ENCODE results near the gene CMYA5.

CMYA5 gene

DNA sequence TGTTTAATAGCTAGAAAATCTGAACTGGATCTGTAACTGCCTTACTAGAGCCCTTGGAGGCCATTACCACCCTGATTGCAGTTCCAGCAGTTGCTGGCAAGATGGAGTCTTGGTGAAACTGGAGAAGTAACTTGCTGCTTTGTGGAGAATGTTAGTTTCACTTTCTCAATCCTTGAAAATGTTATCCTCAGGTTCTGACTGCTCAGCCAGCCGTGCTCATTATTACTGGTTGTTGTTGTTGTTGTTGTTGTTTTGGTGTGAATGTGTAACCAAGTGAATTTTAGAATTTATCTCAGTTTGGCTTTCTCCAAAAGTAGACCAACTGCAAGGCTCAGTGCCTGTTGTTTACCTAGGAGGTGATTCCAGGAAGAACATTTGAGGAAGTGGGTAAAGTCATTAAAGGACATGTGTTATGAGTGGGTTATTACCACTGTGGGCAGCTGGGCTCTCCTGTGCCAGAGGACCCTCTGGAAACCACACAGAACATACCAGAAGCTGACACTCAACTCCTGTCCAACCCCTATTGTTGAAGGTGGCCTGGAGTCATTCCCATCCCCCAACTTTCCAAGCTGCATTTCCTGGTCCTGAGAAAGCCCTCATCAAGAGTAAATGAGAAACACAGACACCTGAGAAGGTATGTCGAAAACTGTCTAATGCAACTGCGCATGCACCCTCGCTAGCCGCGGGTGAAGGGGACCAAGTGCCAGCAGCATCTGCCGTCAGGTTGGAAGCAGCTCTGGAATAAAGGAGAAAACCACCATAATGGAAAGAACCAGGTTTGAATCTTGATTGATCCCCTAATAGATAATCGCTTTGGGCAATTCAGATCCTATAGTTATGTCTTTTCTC is 111.6 kb downstream of the CMYA5 start:
- DNase-seq, result no peak

DNA sequence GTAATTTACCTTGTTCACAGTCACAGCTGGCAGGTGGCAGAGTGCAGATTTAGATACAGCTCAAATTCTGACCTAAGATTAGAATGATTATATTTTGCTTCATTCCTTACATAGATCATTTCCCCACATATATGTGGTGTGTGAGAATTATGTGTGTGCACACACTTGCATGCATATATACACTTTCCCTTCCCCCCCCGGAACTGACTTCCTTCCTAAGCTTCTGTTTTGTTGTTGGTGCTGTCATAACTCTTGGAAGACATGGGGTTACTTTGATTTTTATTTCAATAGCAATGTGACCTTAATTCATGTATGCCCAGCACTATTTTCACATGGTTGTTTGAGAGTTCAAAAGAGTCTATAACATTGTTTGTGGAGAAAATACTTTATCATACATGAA is 112.8 kb downstream of the CMYA5 start:
- DNase-seq, result no peak

GRCh38 chr5:79803007-79803406 is 113.4 kb downstream of the CMYA5 start:
- DNase-seq, result no peak

- no peak for DNase-seq
These were observed 117.1 kb downstream of the CMYA5 start for GRCh38 chr5:79806741-79807140.

DNA sequence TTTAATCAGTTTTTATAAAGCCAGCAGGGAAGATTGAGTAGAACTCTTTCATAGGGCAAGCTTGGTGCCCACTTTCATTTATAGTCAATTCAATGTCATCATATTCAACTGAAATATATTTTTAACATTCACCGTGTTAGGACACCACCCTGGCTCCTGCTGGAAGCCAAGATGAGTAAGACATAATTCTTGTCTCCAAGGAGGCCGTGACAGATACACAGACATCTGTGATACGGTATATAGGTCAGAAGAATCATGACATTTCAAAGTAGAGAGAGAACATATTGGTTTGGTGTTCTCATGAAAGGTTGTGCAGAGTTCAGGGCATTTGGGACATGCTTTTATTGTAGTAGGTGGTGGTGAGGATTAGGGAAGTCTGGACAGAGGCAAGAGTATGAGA is 120.1 kb downstream of the CMYA5 start:
- no peak for DNase-seq

DNA sequence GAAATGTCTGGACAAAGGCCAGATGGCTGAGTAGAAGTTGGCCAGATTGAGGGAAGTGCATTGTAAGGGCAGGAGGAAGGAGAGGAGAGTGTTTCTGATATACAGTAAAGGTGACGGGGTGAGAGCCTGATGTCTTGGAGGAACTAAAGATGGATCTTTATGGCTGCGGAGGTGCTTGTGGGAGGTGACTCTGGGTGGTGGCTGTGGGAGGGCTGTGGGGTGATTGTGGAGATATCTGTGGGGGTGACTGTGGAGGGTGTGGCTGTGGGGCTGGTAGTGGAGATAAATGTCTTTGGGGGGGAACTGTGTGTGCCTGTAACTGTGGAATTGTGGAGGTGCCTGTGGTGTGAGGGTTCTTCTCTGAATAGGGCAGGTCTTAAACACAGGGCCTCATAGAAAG is 121.4 kb downstream of the CMYA5 start:
- no peak for DNase-seq

- DNase-seq, result no peak
These were observed 122.3 kb downstream of the CMYA5 start for GRCh38 chr5:79811904-79812303.

DNA sequence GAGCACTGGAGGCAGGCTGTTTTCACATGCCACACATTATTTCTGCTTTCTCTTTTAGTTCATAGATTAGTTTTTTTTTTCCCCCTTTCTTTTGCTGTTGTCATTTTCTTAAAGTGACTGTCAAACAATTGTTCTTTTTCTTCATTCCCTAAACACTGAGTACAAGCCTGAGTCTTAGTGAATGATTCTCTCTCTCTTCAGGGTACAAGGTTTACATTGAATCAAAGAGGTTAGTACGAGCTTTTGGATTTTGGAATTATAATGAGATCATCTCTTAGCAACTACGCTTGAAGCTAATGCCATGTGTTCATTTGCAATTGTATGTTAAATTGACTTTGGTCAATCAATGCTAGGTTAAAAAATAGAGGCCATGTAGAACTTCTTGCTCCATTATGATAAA is 125.1 kb downstream of the CMYA5 start:
- DNase-seq, result no peak

DNA sequence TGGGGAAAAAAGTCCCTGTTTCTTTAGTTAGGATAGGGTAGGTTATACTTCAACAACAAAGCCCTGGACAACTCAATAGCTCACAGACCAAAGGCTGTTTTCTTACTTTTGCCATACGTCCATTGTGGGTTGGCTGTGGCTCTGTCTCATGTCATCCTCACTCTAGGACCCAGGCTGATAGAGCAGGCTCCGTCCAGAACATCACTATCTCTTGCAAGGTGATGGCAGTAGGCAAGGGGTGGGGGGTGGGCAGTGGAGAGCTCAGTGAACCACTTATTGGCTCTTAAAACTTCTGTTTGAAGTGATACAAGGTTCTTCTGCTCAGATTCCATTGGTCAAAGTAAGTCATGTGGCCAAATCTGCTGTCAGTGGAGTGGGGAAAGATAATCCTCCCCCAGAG is 126.4 kb downstream of the CMYA5 start:
- DNase-seq, result no peak

GRCh38 chr5:79820648-79821047 is 131.0 kb downstream of the CMYA5 start:
- DNase-seq, result no peak

DNA sequence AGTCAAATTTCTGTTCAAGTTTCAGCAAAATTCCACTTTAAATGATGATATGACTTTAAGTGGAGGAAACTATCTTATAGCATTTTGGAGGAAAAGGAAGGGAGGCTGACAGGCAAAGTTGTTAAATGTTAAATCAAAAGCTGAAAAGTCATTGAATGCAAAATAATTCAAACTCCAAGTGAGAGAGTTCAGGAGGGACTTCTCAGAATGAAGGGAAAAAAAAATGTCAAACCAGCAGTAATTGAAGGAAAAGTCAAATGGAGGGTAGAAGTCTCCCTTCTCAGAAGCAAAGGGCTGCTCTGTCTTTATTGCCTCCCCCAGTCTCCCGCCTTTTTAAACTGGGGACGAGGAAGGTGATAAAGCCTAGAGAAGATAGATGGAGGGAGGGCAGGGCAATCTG is 134.8 kb downstream of the CMYA5 start:
- no peak for DNase-seq

- DNase-seq, result no peak
These were observed 136.2 kb downstream of the CMYA5 start for GRCh38 chr5:79825802-79826201.

DNA sequence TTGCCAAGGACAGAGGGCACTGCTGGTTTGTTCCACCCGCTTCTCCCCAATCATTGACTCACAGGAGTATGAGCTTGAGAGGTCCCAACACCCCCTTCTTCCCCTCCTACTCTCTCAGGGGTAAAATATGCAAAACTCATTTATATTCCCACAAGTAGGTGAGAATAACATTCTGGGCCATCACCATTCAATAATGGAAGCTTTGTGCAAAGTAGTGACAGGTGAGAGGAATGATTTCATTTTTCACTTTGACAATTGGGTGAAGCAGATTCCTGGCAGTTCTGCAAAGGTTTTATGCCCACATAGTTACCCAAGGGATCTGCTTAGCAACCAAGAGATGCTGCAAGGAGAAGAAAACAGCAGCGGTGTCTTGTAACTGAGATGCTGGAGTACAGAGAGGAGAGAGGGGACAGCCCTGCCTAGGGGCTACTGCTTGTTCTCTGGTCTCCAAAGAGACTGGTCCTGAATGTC is 137.6 kb downstream of the CMYA5 start:
- DNase-seq, result no peak

GRCh38 chr5:79829260-79829659 is 139.6 kb downstream of the CMYA5 start:
- DNase-seq, result no peak

DNA sequence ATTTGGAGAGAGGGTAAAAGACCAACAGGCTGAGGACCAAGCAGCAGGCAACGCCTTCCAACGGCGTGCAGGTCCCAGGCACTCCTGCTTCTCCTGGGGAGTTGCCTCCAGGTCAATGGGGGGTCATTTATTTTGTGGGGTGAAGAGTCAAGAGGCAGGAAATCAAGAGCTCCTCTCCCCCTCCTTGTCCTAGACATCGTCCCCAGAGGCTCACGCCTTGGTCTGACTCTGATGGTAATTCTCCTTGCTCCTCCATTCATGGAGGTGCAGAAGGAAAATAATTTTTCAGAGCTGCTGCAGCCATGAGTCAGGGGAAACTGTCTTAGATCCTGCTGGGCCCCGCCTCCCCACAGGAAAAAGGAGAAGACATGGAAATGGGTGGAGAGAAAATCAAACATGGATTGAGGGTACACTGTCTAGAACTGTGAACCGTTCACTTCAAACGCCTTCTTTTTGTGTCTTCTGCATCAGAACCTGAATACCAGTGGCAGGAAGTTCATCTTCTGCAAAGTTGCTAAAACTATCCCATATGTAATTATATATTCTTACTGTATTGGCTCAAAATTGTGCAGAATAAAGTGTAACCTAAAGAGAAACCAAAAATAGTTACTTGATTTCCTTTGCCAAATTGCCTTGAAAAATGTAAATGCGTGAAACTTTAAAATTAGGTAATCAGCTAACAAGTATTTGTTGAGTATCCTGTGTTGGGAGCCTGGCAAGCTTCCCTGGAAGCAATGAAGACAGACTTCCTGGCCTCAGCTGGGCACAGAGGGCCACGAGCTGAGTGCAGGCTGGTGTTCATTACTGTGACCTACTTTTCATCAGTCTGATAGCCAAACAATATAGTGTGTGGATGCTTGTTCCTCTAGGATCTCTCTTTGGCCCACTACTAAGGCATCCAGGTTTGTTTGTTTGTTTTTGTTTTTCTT is 142.0 kb downstream of the CMYA5 start:
- no peak for DNase-seq

DNA sequence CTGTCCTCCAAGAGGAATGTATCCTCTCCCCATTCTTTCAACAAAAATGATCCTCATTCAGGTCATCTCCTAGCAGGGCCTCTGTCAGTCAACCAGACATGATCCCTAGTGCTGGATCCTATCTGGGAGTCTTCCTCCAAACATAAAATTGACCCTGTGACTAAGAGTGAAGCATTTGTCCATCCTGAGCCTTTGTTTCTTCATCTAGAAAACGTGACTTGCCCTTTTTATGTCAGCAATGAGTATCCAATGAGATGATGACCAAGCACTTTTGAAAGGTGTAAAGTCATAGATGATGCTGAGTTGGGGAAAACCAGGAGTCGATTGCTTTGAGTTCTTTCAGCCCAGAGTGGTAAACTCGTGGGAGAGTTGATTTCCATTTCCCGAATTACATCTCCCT is 143.3 kb downstream of the CMYA5 start:
- DNase-seq, result no peak

DNA sequence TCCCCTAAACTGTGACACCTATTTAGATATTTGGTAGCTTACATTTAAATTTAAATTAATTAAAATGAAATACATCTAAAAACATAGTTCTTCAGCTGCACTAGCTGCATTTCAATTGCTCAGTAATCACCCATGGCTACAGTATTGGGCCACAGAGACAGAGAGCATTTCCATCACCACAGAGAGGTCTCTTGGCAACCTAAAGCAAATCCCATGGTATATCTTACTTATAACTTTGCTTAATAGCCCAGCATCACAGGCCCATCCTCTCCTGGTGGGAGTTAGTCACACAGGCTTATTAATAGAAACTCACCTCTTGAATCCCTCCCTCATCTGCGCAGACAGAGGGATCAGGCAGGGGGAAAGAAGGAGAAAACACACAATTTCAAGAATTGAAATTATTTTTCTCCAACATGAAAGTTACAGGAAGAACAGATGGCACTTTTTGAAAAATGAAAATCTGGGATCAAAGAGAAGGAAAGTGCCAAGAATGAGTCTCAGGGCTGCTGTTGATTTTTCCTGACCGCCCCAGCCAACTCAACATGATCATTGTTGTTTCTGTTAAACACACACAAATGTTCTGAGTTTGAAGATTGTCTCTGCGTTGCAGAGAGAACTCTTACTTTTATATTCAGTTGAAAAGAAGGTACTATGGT is 144.6 kb downstream of the CMYA5 start:
- no peak for DNase-seq

GRCh38 chr5:79834754-79835714 is 145.4 kb downstream of the CMYA5 start:
- DNase-seq, result no peak

- no peak for DNase-seq
These were observed 148.3 kb downstream of the CMYA5 start for GRCh38 chr5:79837761-79838551.

DNA sequence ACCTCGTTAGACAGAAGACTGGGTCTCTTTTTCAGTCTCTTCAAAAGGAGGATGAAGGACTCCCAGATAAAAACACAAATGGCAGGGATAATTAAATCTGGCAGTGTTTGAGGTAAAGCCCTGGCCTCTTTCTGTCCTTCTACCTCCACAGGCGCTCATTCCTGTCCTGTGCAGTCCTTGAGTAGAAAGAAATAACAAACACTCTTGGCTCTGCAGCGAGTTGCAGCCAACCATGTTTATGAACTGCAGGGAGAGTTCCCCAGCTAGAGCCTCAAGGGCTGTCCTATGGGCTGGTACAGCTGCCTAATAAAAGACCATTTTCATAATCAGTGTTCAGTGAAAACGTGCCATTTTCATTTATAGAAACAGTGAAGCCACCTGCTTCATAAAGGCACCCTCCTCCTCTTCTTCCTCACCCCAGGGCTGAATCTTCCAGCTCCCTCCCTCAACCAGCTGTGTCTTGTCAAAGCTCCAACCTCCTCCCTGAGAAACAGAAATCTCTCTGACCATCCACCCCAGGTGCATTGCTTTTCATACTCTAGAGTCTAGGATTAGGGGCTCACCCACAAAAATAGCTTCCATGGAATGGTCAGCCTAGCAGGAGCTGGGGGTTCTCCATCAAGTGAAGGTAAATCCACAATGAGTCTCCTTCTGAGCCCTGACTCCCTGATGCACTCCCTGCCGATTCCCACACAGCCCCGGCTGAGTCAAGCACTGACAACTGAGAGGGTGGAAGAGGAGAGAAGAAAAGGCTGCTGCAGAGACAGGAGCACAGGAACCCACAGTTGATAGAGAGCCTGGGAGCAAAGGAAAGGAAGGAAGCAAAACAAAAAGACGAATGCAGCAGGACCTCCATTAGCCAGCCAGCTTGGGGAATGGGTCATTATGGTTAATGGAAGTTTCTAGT is 150.7 kb downstream of the CMYA5 start:
- no peak for DNase-seq

Data from activated naive CD4-positive, alpha-beta T cell treated with anti-CD3 and anti-CD28 coated beads, Interleukin-2, amount 50 U/mL, for 16 hours (primary cell).